Measurements from ENCODE around the gene FBXW5. TPM values are rescaled to one million over a fixed set of nuclear protein-coding genes. Genes with fewer than 3 reads are reported as not detected.

FBXW5 gene
- polyA plus RNA-seq, 3 donors: 32.5 to 43.5 (median 38.4) TPM

GRCh38 chr9:136916330-136917184 lies 28.0 kb downstream of the FBXW5 start:
- no peak for DNase-seq (ENCODE audit: low read depth in 3 of 3, low spot score in 2 of 3)

DNA sequence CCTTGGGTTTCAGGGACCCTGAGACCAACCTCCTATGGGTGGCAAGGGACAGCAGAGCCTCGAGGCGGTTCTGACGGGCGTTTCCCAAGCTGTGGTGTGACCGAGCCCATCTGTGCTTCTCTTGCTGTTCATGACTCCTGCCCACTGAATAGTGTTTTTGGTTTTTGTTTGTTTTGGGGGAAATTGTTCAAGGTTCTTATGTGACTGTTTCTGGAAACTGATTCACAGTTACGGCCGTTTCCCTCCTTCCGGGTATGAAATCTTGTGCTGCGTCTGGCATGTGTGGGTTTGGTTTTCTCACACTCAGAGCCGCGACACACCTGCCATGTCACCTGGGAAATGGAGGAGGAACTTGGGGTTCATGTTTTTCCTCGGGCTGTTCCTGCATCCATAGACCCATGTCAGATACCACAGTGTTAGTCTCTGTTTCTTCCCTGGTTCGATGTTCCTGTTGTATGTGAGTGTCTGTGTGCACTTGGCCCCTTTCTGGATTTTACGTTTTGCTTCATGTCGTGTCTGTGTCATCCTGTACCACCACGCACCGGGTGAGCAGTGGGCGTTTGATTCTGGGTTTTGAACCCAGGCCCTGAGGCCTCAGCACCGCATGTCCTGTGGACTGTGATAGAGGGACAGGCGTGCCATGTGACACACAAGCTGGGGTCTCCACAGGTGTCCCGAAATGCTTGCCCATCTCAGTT lies 28.8 kb downstream of the FBXW5 start:
- no peak for DNase-seq (ENCODE audit: low read depth in 3 of 3, low spot score in 2 of 3)

GRCh38 chr9:136913701-136914438 lies 30.7 kb downstream of the FBXW5 start:
- DNase-seq (ENCODE audit: low read depth in 3 of 3, low spot score in 2 of 3): no peak

DNA sequence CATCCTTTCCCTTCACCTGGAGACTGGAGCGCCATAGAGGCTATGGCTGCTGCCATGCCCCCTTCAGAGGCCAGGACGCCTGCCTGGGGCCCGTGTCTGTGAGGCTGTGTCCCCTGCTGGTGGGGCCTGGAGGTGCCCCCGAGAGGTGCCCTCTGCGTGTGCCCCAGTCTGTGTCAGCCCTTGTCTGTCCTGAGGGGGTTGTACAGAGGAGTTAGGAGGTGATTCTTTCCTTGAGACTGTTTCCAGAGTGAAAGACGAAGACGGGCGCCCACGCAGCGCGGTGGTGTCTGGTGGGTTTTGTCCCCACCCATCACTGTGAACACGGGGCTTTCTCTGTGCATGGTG lies 33.7 kb downstream of the FBXW5 start:
- no peak for DNase-seq (ENCODE audit: low read depth in 3 of 3, low spot score in 2 of 3)

GRCh38 chr9:136910197-136910900 lies 34.2 kb downstream of the FBXW5 start:
- no peak for DNase-seq (ENCODE audit: low read depth in 3 of 3, low spot score in 2 of 3)

DNA sequence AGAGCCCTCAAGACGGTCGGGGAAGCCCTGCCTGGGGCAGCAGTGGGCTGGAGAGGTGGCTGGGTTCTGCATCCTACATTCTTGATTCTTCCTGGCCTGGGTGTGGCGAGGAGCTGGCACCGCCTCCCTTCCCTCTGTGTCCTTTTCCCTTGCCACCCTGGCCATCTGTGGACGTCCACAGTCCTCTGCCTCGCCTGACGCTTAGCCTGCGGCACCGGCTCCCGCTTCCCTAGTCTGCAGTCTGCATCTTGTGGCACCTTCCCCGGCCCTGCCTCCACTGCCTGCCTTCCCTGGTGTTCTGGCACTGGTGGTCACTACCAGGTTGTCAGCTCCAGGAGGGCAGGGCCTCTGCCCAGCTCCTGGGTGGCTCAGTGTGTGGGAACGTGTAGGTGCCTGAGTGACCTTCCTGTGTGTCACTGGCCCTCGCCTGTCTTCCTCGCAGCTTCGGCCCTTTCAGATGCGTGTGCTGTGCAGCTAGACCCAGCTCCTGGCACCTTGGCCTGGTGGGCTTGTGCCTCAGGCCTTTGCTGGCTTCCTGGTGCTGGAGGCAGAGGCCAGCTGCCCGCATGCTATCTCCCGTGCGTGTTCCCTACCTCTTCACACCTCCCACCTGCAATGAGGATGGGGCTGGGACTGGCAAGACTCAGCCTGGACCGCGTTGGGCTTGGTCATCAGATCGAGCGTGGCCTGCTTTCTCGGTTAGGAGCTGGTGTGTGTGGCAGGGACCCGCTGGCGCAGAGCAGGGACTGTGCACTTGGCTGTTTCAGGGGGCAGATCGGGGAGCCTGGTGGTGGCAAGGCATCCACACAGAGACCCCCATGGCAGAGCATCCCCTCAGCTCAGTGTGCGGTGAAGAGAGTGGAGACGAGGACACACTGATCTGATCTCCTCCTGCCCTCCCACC lies 37.3 kb downstream of the FBXW5 start:
- no peak for DNase-seq (ENCODE audit: low read depth in 3 of 3, low spot score in 2 of 3)

DNA sequence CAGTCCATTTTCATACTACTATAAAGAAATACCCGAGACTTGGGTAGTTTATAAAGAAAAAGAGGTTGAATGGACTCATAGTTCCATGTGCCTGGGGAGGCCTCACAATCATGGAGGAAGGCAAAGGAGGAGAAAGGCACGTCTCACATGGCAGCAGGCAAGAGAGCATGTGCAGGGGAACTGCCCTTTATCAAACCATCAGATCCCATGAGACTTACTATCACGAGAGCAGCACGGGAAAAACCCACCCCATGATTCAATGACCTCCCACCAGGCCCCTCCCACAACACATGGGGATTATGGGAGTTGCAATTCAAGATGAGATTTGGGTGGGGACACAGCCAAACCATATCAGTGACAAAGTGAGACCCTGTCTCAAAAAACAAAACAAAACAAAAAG lies 38.3 kb downstream of the FBXW5 start:
- no peak for DNase-seq (ENCODE audit: low read depth in 3 of 3, low spot score in 2 of 3)

- DNase-seq (ENCODE audit: low read depth in 3 of 3, low spot score in 2 of 3): no peak
Measured at GRCh38 chr9:136903041-136903554, 41.4 kb downstream of the FBXW5 start.

DNA sequence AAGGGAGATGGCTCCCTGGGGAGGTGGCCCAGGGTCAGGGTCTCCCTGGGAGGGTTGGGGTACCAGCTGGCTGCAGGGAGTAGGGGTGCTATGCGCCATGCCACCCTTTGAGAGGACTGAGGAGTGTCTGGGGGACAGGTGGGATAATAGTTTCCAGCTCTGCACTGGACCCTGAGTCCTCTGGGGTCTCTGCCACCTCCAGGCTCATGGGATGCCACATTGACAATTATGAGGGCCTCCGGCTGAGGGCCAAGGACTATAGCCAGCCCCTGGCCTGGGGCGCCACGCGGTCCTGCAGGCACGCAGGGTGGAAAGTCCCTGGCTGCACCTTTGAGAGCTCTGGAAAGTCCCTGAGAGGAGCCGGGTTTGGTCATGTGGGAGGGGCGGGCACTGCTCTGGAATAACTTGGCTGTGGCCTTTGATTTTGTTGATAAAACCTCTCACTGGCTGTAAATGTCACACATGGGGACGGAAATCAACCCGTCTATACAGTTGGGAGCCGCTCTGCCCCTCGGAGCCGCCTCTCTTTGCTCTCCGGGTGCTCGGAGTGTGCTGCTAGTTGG lies 42.2 kb downstream of the FBXW5 start:
- DNase-seq (ENCODE audit: low read depth in 3 of 3, low spot score in 2 of 3): no peak

DNA sequence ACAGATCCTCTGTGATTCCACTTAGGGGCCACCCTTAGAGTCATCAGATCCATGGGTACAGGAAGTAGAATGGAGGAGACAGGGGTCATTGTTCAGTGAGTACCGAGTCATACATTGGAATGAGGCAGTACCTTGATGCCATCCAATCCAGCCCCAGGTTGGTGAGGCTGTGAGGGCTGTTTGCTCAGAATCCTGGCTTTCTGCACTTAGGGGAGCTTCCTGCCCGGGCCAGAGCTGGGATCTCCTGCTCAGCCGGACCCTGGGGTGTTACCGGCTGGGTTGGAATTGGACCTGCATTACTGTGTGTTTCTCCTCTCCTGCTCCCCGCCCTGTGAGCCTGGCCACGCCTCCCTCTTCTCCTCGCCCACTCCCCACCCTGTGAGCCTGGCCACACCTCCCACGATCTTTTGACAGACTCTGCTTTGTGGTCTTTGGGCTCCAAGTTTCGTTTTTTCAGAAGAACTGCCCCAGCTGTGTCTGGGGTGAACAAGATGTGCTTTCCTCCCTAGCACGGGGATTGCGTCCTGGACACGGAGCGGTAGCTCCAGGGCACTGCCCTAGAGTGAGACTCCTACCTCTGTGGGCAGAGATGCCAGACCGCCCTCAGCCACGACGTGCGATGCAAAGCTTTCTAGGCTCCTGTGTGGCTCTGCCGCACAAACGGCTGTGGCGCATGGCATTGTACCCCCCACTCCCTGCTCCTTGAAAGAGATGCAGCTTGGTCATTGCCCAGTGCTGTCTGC lies 42.9 kb downstream of the FBXW5 start:
- DNase-seq (ENCODE audit: low read depth in 3 of 3, low spot score in 2 of 3): no peak

DNA sequence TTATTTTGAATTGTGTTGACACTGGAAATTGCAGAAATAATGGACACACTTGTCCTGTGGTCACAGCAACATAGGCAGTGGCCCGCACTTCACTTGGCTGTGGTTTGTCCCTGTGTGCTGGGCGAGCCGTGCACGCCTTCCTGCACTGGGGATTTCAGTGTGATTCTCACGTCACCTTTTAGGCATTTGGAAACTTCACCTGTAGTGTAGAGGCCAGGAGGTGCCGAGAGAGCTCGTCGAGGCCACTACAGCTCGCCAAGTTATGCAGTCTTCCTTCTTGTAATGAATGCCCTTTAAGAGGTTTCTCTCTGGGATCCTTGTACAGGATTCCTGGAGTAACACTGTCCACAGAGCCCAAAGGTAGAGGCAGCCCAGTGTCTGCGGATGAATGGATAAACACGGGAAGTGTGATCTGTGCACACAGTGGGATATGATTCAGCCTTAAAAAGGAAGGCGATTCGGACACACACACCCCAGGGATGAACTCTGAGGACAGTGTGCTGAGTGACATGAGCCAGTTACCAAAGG lies 43.5 kb downstream of the FBXW5 start:
- DNase-seq (ENCODE audit: low read depth in 3 of 3, low spot score in 2 of 3): no peak

DNA sequence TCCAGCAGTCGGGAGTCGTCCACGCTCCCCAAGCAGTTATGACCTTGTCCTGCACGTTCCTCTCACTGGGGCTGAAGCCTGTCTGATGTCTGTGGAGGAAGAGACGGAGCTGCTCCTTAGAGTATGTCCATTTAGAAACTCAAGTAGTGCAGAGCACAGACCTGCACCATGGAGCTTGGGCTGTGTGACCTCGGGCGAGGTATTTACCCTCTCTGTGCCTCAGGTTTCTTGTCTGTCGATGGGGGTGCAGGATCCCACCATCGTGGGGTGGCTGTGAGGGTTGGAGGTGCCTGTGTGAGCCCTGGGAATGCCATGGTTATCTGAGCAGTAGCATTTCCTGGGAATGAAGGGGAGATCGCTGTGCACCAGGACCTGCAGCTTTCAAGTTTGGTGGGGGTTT lies 44.0 kb downstream of the FBXW5 start:
- no peak for DNase-seq (ENCODE audit: low read depth in 3 of 3, low spot score in 2 of 3)

DNA sequence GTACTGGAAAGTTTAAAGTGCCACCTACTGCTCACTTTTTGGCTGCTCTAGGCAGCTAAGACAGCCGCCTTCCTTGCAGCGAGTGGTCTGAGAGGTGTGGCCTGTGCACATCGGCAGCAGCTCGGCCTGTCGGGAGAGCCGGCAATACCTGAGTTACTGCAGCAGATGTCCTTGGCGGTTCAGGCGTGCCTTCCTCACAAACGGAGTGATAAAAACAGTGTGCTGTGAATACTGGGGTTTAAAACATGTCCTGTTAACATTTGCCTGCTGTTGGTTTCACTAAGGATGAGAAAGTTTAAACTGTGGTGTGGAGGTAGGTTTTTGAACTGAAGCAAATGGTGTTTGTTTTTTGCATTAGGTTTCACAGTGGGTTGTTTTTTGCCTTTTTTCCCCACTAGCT lies 45.3 kb downstream of the FBXW5 start:
- no peak for DNase-seq (ENCODE audit: low read depth in 3 of 3, low spot score in 2 of 3)

DNA sequence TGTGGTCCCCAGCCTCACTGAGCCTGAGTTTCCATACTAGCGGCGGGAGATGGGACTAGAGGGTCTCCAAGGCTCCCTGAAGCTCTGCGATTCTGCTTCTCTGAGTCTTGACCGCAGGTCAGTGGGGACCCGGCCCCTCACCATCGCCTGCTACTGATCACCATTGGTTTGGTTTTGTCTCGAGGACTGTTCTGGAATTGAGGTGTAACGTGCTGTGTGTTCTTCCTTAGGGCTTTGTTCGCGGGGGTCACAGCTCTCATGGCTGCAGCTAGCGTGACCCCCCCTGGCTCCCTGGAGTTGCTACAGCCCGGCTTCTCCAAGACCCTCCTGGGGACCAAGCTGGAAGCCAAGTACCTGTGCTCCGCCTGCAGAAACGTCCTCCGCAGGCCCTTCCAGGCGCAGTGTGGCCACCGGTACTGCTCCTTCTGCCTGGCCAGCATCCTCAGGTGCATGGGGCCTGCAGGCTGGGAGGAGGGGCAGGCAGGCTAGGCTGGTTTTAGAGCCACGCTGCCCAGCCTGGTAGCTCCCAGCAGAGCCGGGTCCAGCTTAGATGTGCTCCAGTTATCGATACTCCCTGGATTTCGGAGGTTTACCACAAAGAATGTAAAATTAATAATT lies 45.9 kb downstream of the FBXW5 start:
- no peak for DNase-seq (ENCODE audit: low read depth in 3 of 3, low spot score in 2 of 3)

- DNase-seq (ENCODE audit: low read depth in 3 of 3, low spot score in 2 of 3): no peak
Measured at GRCh38 chr9:136896027-136896426, 48.5 kb downstream of the FBXW5 start.

DNA sequence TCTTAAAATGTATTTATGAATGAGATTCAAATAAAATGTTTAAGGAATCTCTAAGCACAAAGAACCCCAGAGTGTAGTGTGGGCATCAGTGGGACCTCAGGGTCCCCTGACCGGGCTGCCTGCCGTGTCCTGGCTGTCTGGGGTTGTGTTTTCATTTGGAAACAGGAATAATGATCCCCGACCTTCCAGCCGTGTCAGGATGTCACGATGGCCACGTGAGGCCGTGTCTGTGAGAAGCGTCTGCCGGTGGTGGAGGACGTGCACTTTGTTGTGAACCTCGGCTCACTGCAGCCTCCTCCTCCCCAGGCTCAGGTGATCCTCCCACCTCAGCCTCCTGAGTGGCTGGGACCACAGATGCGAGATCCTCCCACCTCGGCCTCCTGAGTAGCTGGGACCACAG lies 53.9 kb downstream of the FBXW5 start:
- no peak for DNase-seq (ENCODE audit: low read depth in 3 of 3, low spot score in 2 of 3)

All from right renal cortex interstitium (tissue), 3 donors.